GM19240 (cell line): ENCODE measurements around the gene SLC38A3.
A peak's percentile ranks its signal among the peaks of the same experiment; 100 is the strongest.
"Not testable (repeated sequence)": the region's sequence is repeated elsewhere in the genome, so short reads cannot be mapped to it uniquely, and the experiment has no call there.

Source experiments
- DNase-seq: peaks from one replicate; pipeline ENCODE4 v3.0.0; 2011; ENCODE audit warnings: low spot score; ENCODE audit not compliant: insufficient read length

SLC38A3 gene

GRCh38 chr3:50230794-50231125 is 25.7 kb downstream of the SLC38A3 start:
- DNase-seq, result no peak

GRCh38 chr3:50231581-50231980 is 26.5 kb downstream of the SLC38A3 start:
- DNase-seq, result no peak

DNA sequence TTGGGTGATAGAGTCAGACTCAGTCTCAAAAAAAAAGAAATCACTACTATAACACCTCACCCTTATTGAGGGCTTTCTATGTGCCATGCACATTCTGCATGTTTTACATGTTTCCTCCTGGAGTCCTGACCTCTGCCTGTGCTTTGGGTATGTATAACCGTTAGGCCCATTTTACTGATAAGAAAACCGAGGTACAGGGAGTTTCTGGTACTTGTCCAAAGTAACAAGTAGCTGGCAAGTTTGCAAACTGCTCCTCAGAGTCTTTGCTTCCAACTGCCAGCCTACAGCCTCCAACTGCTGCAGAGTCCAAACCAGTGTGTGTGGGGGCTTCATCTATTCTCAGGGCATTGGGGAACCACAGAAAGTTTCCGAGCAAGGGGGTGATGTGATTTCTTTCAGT is 27.2 kb downstream of the SLC38A3 start:
- no peak for DNase-seq

DNA sequence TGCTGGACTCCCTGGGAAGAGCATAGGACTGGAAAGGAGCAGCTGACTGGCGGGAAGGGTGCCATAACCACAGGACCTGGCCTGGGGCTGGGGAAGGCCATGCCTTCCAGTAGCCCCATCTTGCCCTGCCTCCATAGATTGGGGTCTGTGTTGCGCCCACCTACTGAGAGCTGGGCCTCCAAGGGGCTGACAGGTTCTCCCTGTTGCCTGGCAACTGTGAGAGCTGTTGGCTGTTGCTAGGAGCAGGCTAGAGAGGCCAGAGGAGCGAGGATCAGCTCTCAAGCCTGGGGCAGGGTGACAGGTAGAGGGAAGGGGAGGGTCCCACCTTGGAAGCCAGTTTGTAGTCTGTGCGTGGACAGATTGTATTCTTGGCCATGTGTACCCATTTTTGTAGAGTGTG is 28.1 kb downstream of the SLC38A3 start:
- DNase-seq, result no peak

DNA sequence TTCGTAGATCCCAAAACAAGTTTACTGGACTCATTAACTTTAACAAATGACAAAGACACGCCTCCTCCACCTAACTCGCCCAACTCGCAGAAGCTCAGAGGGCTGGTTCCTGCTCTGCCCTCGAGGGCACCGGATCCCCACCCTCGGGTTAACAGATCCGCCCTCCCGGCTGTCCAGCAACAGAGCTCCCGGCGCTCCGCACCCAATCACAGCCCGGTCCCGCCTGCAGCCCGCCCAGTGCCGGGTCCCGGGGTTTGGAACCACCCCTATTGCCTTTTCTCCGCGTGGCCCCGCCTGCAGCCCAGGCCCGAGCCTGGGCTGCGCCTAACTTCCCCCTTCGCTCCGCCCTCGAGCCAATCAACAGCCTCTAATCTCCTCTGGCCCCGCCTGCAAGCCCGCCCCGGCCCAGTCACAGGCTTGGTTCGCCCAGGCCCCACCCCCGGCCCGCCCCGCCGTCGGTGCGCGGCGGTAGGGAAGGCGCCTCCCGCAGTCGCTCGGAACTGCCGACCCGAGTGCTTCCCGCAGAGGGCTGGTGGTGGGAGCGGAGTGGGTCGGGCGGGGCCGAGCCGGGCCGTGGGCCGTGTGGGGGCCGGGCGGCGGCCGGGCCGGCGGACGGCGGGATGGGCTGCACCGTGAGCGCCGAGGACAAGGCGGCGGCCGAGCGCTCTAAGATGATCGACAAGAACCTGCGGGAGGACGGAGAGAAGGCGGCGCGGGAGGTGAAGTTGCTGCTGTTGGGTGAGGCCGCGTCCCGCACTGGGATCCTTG is 30.8 kb downstream of the SLC38A3 start, which contains the start of gene GNAI2:
GNAI2 (plus strand) TSS at position 489 of the 768 bp plus-strand sequence; CDS start at position 621, 132 bp downstream.
- DNase-seq, result peak; percentile 96

- no peak for DNase-seq
Measured at GRCh38 chr3:50236484-50237132, 31.5 kb downstream of the SLC38A3 start.

DNA sequence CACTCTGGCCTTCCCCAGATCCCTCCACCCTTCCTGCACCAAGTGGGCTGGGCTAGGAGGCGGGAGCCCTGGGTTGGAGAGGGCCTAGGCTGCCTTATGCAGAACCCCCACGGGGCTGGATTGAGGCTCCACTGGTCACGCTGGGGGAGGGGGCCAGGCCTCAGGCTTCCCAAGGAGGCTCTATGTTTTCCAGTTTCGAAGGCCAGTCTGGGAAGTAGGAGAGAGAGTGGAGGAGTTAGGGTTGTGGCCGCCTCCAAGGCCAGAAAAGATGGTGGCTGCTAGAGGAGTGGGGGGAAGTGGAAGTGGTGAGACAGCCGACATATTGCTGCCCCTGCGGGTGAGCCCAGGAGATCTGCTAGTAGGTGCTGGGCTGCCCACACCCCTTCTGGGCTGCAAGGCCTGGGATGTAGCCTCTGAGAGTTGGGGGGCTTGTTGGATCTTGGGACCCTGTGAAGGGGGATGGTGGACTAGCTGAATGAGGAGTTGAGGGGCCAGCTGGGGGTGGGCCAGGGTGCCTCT is 32.1 kb downstream of the SLC38A3 start:
- DNase-seq, result no peak

DNA sequence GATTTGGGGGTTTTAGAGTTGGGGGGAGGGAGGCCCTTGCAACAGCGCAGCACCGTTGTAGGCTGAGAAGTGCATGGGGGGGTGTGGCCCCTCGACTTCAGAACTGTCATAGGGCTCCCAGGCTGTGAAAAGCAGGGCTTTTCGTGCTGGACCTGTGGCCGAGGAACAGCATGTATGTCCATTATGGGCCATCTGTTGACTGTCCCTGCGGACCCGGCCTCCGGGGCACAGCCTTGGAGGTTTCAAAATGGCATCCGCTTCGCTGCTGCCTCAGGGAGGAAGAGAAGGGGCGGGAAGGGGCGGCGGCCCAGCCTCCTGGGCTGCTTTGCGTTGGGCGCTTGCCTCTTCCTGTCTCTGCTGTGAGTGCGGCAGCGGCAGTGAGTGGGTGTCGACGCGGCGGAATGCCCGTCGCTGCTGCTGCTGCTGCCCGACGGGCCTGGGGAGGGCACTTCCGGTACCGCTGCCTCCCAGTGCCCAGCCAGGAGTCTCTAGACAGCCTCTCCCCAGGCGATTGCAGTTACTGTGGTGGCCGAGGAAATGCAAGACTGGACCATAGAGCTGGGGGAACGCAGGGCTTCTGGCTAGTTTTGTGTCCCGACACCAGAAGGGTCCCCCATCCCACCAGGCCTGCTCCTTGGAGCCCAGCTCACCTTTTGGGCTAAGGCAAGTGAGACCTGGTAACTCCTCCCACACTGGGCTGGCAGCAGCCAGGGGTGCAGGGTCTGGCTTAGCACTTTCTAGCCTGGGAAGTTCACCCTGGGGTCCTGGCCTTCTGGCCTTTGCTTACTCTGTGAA is 32.9 kb downstream of the SLC38A3 start:
- DNase-seq, result peak; percentile 85

DNA sequence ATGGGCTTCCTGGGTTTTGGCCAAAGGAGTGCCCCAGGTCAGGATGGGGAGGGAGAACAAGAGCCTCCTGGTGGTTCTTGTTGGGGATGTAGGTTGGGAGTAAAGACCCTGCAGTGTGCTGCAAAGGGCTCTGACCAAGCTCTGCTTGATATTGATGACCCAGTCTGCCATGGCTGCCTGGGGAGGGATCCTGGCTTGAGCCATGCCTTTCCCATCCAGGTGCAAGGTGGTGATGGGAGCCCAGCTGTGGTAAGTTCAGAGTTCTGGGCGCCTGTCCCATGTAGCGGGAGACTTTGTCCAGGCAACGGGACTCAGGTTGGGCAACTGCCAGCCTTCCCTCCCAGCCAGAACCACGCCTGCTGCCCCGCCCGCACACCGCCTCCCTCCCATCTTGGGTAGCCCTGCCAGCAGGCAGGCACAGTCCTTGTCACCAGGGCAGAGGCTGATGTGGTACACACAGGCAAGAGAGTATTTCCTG is 33.5 kb downstream of the SLC38A3 start:
- DNase-seq, result no peak

GRCh38 chr3:50239649-50240048 is 34.6 kb downstream of the SLC38A3 start:
- DNase-seq, result no peak

- no peak for DNase-seq
Measured at GRCh38 chr3:50241163-50241562, 36.1 kb downstream of the SLC38A3 start.

DNA sequence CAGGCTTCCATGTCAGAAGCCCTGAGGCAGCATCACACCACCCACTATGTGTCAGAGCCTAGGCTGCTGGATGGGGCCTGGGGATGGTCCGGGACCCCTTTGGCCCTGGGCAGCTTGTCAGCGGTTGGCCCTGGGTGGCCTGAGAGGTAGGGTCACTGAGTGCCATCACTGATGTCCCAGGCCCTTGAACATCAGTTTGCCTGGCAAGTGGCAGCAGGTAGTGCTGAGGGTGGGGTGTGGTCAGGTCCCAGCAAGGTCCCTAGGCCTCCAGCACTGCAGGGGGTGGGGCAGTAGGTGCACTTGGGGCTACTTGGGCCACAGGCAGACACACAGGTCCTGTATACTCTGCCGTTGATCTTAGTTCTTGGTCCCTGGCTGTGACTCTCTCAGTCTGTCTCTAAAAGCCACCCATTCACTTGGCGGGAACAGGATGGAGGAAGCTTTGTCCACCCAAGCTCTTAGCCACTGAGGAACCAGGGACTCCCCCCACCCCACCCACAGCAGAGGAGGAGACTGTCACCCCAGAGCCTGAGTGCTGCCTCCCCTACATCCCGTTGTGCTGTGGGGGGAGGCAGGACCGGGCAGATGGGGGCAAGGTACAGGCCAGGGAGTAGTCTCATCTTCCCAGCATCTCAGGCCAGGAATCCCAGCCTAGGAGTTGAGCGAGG is 36.8 kb downstream of the SLC38A3 start:
- no peak for DNase-seq

DNA sequence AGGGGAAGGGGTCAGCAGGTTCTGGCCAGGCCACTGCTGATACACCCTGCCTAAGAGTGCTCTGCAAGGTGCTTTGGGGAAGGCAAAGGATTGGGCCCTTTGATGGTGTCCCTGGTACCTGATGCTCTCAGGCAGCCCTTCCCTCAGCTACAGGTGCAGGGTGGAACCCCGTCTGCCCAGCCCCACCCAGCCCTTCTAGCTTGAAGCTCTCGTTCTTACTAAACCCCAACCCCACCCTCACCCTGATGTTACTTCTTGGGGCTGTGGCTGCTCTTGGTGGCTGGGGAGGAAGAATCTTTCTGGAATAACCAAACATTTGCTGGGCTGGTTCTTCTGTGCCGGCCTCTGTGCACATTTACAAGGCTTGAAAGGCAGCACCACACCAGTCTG is 37.3 kb downstream of the SLC38A3 start:
- DNase-seq, result no peak

DNA sequence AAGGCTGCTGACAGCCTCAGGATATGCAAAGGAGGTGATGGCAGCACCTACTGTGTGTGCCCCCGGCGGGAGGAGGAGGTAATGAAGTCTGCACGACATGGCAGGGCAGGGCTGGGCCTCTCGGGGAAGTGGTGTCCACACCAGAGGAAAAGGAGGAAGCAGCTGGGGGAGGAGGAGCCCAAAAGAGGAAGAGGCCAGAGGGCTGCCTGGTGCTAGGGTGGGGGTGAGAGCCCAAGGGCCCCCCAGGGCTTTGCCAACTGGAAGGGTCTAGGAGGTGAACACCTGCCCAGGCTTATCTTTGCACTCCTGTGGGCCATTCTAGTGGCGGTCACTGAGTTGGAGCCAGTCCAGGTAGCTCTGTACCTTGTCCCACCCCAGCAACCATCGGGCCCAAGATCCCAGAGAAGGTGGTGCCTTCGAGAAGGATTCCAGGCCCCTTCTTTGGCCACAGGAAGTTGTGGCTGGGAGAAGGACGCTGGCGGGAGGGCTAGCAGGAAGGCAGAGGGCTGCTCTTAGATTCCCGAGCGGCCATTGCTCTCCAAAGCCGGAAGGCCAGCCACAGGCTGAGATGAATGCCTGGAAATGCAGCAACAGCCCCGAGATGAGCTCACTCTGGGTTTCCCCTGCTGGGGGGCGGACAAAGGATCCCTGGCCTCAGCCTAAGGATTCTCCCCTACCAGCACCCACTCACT is 37.9 kb downstream of the SLC38A3 start:
- DNase-seq, result no peak

DNA sequence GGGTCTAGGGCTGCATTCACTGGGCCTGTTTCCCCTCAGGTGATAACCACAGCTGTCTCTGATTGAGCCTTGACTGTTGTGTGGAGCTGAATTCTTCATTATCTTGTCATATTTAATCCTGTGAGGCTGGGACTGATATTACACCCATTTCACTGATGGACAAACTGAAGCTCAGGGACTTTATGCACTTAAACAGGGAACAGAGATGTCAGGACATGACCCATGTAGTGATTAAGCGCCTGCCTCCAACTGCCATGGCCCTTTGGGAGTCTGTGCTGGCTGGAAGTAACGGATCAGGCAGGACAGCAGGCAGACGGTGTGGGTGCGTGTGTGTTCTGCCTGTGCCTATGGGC is 38.4 kb downstream of the SLC38A3 start:
- no peak for DNase-seq

- DNase-seq, result not testable (repeated sequence)
Measured at GRCh38 chr3:50244813-50245212, 39.7 kb downstream of the SLC38A3 start.

GRCh38 chr3:50245251-50245745 is 40.2 kb downstream of the SLC38A3 start:
- no peak for DNase-seq

GRCh38 chr3:50245831-50246516 is 40.9 kb downstream of the SLC38A3 start:
- DNase-seq, result no peak

DNA sequence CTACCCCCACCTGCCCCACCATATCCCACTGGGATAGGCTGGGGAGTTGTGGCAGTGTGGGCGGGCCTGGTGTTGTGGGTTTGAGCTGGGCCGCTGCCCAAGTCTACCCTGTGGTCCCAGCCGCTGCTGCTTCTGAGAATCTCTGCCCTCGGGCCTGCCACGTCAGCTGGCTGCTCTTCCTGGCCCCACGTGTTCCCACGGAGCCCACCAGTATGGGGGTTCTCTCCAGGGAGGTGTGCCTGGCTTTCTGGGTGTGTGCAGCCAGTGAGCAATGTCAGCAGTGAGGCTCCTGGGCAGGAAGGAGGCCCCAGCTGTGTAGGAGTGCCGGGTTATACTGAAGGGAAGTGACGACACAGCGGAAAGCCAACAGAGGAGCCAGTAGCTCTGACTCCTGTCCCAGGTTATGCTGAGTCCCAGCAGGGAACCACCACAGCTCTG is 41.5 kb downstream of the SLC38A3 start:
- DNase-seq, result no peak

DNA sequence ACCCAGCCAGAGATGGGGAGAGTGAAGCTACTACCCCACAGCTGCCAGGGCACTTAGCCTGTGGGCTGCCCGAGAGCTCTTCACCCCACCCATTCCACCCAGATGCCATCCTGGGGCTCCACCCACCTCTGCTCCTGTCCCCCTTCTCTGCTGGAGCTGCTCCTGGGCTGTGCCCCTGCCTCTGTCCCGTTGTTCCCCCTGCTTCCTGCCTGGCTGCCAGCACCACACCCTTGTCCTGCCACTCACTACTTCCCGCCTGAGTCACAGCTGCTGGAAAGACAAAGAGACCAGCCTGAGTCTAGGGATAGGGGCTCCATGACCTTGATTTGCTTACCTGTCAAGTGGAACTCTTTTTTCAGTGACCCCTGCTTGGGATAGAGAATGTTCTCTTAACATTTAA is 43.3 kb downstream of the SLC38A3 start:
- no peak for DNase-seq
